Measurements from ENCODE around the gene ALK.

DNA sequence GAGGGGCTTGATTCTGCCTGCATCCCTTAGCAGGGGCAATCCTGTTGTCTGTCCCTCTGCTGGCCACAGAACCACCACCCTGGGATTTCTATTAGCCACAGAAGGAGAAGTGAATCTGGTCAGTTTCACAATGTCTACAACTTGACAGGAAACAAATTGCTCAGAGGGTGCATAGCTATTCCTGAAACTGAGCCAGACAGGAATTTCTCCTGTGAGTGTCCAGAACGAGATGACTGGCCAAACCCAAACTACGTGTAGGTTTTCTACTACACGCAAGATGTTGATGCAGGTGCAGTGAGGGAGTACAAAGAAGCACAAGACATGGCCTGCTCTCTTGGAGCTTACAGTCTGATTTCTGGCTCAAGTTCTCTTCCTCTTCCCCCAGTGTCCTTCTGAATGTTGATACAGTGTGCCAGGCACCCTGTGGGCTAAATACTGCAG lies 604.3 kb downstream of the ALK start:
- TF ChIP-seq POLR2A (IDR thresholded peaks at IDR 0.05) (no peak), CTCF (IDR thresholded peaks at IDR 0.05) (no peak)
